Stomach (tissue), 9 donors: ENCODE data around the gene AGPAT4. TPM values are rescaled to one million over a fixed set of nuclear protein-coding genes. Genes with fewer than 3 reads are reported as not detected.

Experiments used
- DNase-seq, 2 donors: peaks; one replicate each; pipeline versions ENCODE4 v3.0.0 to v3.0.0-alpha.2; 2013 to 2019
- H3K27ac ChIP-seq, 5 donors: fragments of 200-600 bp in 4 of 5; sonication (generic) in 4 of 5; one replicate each; pipeline ENCODE4 v1.5.1; 2013 to 2019; ENCODE audit warnings: mild to moderate bottlenecking in 1 of 5, moderate library complexity in 1 of 5
- H3K27me3 ChIP-seq, 3 donors: fragments of 200-600 bp; sonication (generic); one replicate each; pipeline ENCODE4 v1.5.1; 2017 to 2019; ENCODE audit warnings: mixed run types in 1 of 3
- H3K36me3 ChIP-seq, 4 donors: fragments of 200-600 bp; sonication (generic); 1 replicate in 3 of 4; 2 replicates in 1 of 4; pipeline ENCODE4 v1.5.1; 2016 to 2019
- H3K4me1 ChIP-seq, 4 donors: fragments of 200-600 bp; sonication (generic); one replicate each; pipeline ENCODE4 v1.5.1; 2016 to 2019
- H3K4me3 ChIP-seq, 4 donors: fragments of 200-600 bp; sonication (generic) in 3 of 4; one replicate each; pipeline ENCODE4 v1.5.1; 2016 to 2019; ENCODE audit warnings: mild to moderate bottlenecking in 1 of 4
- H3K9me3 ChIP-seq, 4 donors: fragments of 200-600 bp; sonication (generic); one replicate each; pipeline ENCODE4 v1.5.1; 2016 to 2019
- CTCF ChIP-seq, 7 experiments: fragments of 450-650 bp in 4 of 7; fragments of 200-600 bp in 3 of 7; sonication (generic) in 3 of 7; IDR thresholded peaks; one replicate each; pipeline ENCODE4 v1.5.1; 2016 to 2019; ENCODE audit warnings: antibody characterized with exemption in 7 of 7, control low read depth in 2 of 7, mild to moderate bottlenecking in 1 of 7
- EP300 ChIP-seq: sonication (generic); formaldehyde crosslinking; IDR thresholded peaks from one replicate; pipeline ENCODE4 v1.6.1; 2017; ENCODE audit warnings: antibody characterized with exemption
- POLR2A ChIP-seq, 4 donors: fragments of 450-650 bp; IDR thresholded peaks; one replicate each; pipeline ENCODE4 v1.6.1; 2016; ENCODE audit warnings: antibody characterized with exemption in 4 of 4, control low read depth in 2 of 4, mild to moderate bottlenecking in 1 of 4, moderate library complexity in 1 of 4
- POLR2AphosphoS5 ChIP-seq, 3 donors: sonication (generic); formaldehyde crosslinking; IDR thresholded peaks; one replicate each; pipeline ENCODE4 v1.6.1; 2016; ENCODE audit warnings: antibody characterized with exemption in 3 of 3
- WGBS, 5 donors: extraction: QIAGEN DNeasy Blood & Tissue Kit in 3 of 5; methylation state at CpG; one replicate each; pipeline versions ENCODE4 v1.1.5 to v1.1.7; 2013 to 2018; 5-methylcytosine and 5-hydroxymethylcytosine counted together
- intact Hi-C: fragments of 100-400 bp; cut with DNase I; formaldehyde crosslinking; loops from one replicate; pipeline ENCODE4 v1.15.1; 2023; ENCODE audit warnings: low total_unique reads
- polyA plus RNA-seq, 3 donors: library from polyadenylated mRNA; stranded (reverse); fragments of 200-250 nt; gene quantifications; one replicate each; pipeline ENCODE4 v1.2.3, GENCODE V29; 2013
- total RNA-seq, 5 donors: library from RNA; depleted of rRNA; stranded (reverse); fragments of >200 nt; gene quantifications; one replicate each; pipeline versions ENCODE4 v1.1.0 to v1.2.3, GENCODE V29; 2014 to 2016
- donor health status: healthy with polysubstance abuse.
- donor health status: Bipolar disorder and iron deficiency.
- donor health status: healthy.

AGPAT4 gene
- total and polyA plus RNA-seq, 8 donors, result 0.46 to 15.8 (median 1.0) TPM

- Histone ChIP-seq H3K36me3 (peaks cover 0 to 42% (median 15%) of the 10 kb centered on the region in 4 donors), H3K27ac (no peak overlapping the region), H3K4me3 (no peak overlapping the region), H3K4me1 (no peaks in the 10 kb centered on the region), H3K9me3 (no peaks in the 10 kb centered on the region), H3K27me3 (no peaks in the 10 kb centered on the region)
- intact Hi-C loops, result loop anchor here (5.0 kb wide), 1 partner anchor 222 kb away; no protein-coding TSS in a partner anchor
- 92 to 96% (median 94%) methylated on average over 8 of the region's 8 CpGs for WGBS, 5 donors
- TF ChIP-seq POLR2A (IDR thresholded peaks at IDR 0.05) (no peak), POLR2AphosphoS5 (IDR thresholded peaks at IDR 0.05) (no peak), CTCF (IDR thresholded peaks at IDR 0.05) (no peak), EP300 (no peak)
- DNase-seq, result no peak
Measured at GRCh38 chr6:161150566-161150965, 123.3 kb downstream of the AGPAT4 start.

- no peak overlapping the region for H3K27ac ChIP-seq
- TF ChIP-seq POLR2A (IDR thresholded peaks at IDR 0.05) (no peak), POLR2AphosphoS5 (IDR thresholded peaks at IDR 0.05) (no peak), EP300 (no peak), CTCF (IDR thresholded peaks at IDR 0.05) (no peak)
- H3K27me3 ChIP-seq, result no peaks in the 10 kb centered on the region
- H3K9me3 ChIP-seq, result no peaks in the 10 kb centered on the region
- 90 to 98% (median 93%) methylated on average over 5 of the region's 5 CpGs for WGBS, 5 donors
- peaks cover 0 to 41% (median 15%) of the 10 kb centered on the region in 4 donors for H3K36me3 ChIP-seq
- no peak for DNase-seq
- intact Hi-C loops, result loop anchor here (5.0 kb wide), 1 partner anchor 222 kb away; no protein-coding TSS in a partner anchor
- H3K4me1 ChIP-seq, result no peaks in the 10 kb centered on the region
- no peak overlapping the region for H3K4me3 ChIP-seq
Measured at GRCh38 chr6:161150136-161150535, 123.7 kb downstream of the AGPAT4 start.

GRCh38 chr6:161143663-161144430 is 130.0 kb downstream of the AGPAT4 start:
- Histone ChIP-seq H3K36me3 (peaks cover 0 to 28% (median 7%) of the 10 kb centered on the region in 4 donors), H3K4me3 (no peak overlapping the region), H3K4me1 (peaks cover 0 to 13% (median 0%) of the 10 kb centered on the region in 4 donors), H3K27ac (no peak overlapping the region), H3K9me3 (no peaks in the 10 kb centered on the region), H3K27me3 (no peaks in the 10 kb centered on the region)
- WGBS, 5 donors, result 91 to 95% (median 94%) methylated on average over 11 of the region's 11 CpGs
- intact Hi-C loops, result no loop called here
- DNase-seq, result no peak
- TF ChIP-seq EP300 (no peak), POLR2A (IDR thresholded peaks at IDR 0.05) (no peak), POLR2AphosphoS5 (IDR thresholded peaks at IDR 0.05) (no peak), CTCF (IDR thresholded peaks at IDR 0.05) (no peak)

GRCh38 chr6:161142957-161143296 is 130.9 kb downstream of the AGPAT4 start:
- H3K27me3 ChIP-seq, result no peaks in the 10 kb centered on the region
- no peak overlapping the region for H3K27ac ChIP-seq
- peaks cover 0 to 13% (median 0%) of the 10 kb centered on the region in 4 donors for H3K4me1 ChIP-seq
- H3K9me3 ChIP-seq, result no peaks in the 10 kb centered on the region
- no peak overlapping the region for H3K4me3 ChIP-seq
- DNase-seq, result no peak
- H3K36me3 ChIP-seq, result peaks cover 0 to 27% (median 6%) of the 10 kb centered on the region in 4 donors
- intact Hi-C loops, result no loop called here
- TF ChIP-seq EP300, result no peak
- no peak for TF ChIP-seq POLR2AphosphoS5 (IDR thresholded peaks at IDR 0.05)
- no peak for TF ChIP-seq POLR2A (IDR thresholded peaks at IDR 0.05)
- no peak for TF ChIP-seq CTCF (IDR thresholded peaks at IDR 0.05)
- 92 to 100% (median 96%) methylated on average over 3 to 5 of the region's 5 CpGs for WGBS, 5 donors
